Loucy (cell line): ENCODE data around the gene ERBIN.

Experiments
- EZH2phosphoT487 ChIP-seq: fragments of 200-600 bp; IDR thresholded peaks from 2 replicates; pipeline ENCODE4 v1.6.1; 2018; ENCODE audit warnings: antibody characterized with exemption, mild to moderate bottlenecking, moderate library complexity, borderline replicate concordance
- TF ChIP-seq, protein P1 (sequence below): fragments of 200-600 bp; sonication (generic); conservative IDR thresholded peaks from 2 replicates; pipeline ENCODE4 v1.5.1; 2014; ENCODE audit warnings: mild to moderate bottlenecking, antibody characterized with exemption, low read length

GRCh38 chr5:65984098-65984885 lies 57.9 kb downstream of the ERBIN start:
- TF ChIP-seq, protein P1, sequence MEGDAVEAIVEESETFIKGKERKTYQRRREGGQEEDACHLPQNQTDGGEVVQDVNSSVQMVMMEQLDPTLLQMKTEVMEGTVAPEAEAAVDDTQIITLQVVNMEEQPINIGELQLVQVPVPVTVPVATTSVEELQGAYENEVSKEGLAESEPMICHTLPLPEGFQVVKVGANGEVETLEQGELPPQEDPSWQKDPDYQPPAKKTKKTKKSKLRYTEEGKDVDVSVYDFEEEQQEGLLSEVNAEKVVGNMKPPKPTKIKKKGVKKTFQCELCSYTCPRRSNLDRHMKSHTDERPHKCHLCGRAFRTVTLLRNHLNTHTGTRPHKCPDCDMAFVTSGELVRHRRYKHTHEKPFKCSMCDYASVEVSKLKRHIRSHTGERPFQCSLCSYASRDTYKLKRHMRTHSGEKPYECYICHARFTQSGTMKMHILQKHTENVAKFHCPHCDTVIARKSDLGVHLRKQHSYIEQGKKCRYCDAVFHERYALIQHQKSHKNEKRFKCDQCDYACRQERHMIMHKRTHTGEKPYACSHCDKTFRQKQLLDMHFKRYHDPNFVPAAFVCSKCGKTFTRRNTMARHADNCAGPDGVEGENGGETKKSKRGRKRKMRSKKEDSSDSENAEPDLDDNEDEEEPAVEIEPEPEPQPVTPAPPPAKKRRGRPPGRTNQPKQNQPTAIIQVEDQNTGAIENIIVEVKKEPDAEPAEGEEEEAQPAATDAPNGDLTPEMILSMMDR: no peak
- TF ChIP-seq EZH2phosphoT487: no peak
